HG02571 (cell line): Measurements from ENCODE around the gene TET1.
A peak's percentile ranks its signal among the peaks of the same experiment; 100 is the strongest.
"Not testable (repeated sequence)": the region's sequence is repeated elsewhere in the genome, so short reads cannot be mapped to it uniquely, and the experiment has no call there.

Source experiments
- ATAC-seq: cut with Tn5 transposase; IDR thresholded peaks from one replicate; pipeline ENCODE4 v1.9.1; 2021; ENCODE audit warnings: mild to moderate bottlenecking, moderate library complexity; ENCODE audit not compliant: unreplicated experiment

The TET1 gene

GRCh38 chr10:68604441-68604840, 44.3 kb downstream of the TET1 start:
- ATAC-seq = no peak

GRCh38 chr10:68606918-68607317, 46.8 kb downstream of the TET1 start:
- no peak for ATAC-seq

GRCh38 chr10:68610023-68610422, 49.9 kb downstream of the TET1 start:
- not testable (repeated sequence) for ATAC-seq

- no peak for ATAC-seq
Observed at GRCh38 chr10:68611227-68611626, 51.1 kb downstream of the TET1 start.

- ATAC-seq = not testable (repeated sequence)
Observed at GRCh38 chr10:68613974-68614373, 53.8 kb downstream of the TET1 start.

- not testable (repeated sequence) for ATAC-seq
Observed at GRCh38 chr10:68617691-68618090, 57.6 kb downstream of the TET1 start.

- ATAC-seq = no peak
Observed at GRCh38 chr10:68618234-68618633, 58.1 kb downstream of the TET1 start.

- no peak for ATAC-seq
Observed at GRCh38 chr10:68619595-68619994, 59.5 kb downstream of the TET1 start.

- ATAC-seq = no peak
Observed at GRCh38 chr10:68625316-68625921, 65.3 kb downstream of the TET1 start.

GRCh38 chr10:68628576-68629127, 68.5 kb downstream of the TET1 start:
- no peak for ATAC-seq

- ATAC-seq = not testable (repeated sequence)
Observed at GRCh38 chr10:68632271-68632560, 72.1 kb downstream of the TET1 start.

- ATAC-seq = no peak
Observed at GRCh38 chr10:68633281-68633680, 73.1 kb downstream of the TET1 start.

GRCh38 chr10:68633816-68634466, 73.8 kb downstream of the TET1 start:
- ATAC-seq = no peak

- no peak for ATAC-seq
Observed at GRCh38 chr10:68636335-68636734, 76.2 kb downstream of the TET1 start.

- ATAC-seq = not testable (repeated sequence)
Observed at GRCh38 chr10:68643550-68643949, 83.4 kb downstream of the TET1 start.

- ATAC-seq = no peak
Observed at GRCh38 chr10:68647672-68648341, 87.7 kb downstream of the TET1 start.

- no peak for ATAC-seq
Observed at GRCh38 chr10:68655620-68656126, 95.5 kb downstream of the TET1 start.

GRCh38 chr10:68665841-68666240, 105.7 kb downstream of the TET1 start:
- ATAC-seq = no peak

- ATAC-seq = no peak
Observed at GRCh38 chr10:68666280-68666760, 106.2 kb downstream of the TET1 start.

- ATAC-seq = no peak
Observed at GRCh38 chr10:68668231-68668630, 108.1 kb downstream of the TET1 start.

- no peak for ATAC-seq
Observed at GRCh38 chr10:68668972-68669371, 108.8 kb downstream of the TET1 start.

GRCh38 chr10:68684413-68684812, 124.3 kb downstream of the TET1 start:
- ATAC-seq = peak; percentile 56
